Ascending aorta (tissue), 2 donors: ENCODE data around the gene APLP2. TPM values are rescaled to one million over a fixed set of nuclear protein-coding genes. Genes with fewer than 3 reads are reported as not detected.
"Not testable (repeated sequence)": the region's sequence is repeated elsewhere in the genome, so short reads cannot be mapped to it uniquely, and the experiment has no call there.

Experiments
- DNase-seq, 2 donors: peaks; one replicate each; pipeline ENCODE4 v3.0.0-alpha.2; 2019; ENCODE audit warnings: low spot score in 2 of 2
- H3K27ac ChIP-seq, 2 donors: fragments of 200-600 bp; sonication (generic); one replicate each; pipeline ENCODE4 v1.5.1; 2016 to 2017; ENCODE audit warnings: mild to moderate bottlenecking in 1 of 2
- H3K27me3 ChIP-seq: fragments of 200-600 bp; sonication (generic); one replicate; pipeline ENCODE4 v1.5.1; 2017
- H3K36me3 ChIP-seq, 2 donors: fragments of 200-600 bp; sonication (generic); one replicate each; pipeline ENCODE4 v1.5.1; 2016
- H3K4me1 ChIP-seq, 2 donors: fragments of 200-600 bp; sonication (generic); one replicate each; pipeline ENCODE4 v1.5.1; 2016 to 2017; ENCODE audit warnings: mild to moderate bottlenecking in 1 of 2
- H3K4me3 ChIP-seq, 2 donors: fragments of 200-600 bp; sonication (generic); one replicate each; pipeline ENCODE4 v1.5.1; 2016 to 2017; ENCODE audit warnings: mild to moderate bottlenecking in 1 of 2
- H3K9me3 ChIP-seq, 2 donors: fragments of 200-600 bp; sonication (generic); one replicate each; pipeline ENCODE4 v1.5.1; 2016
- CTCF ChIP-seq, 3 experiments: fragments of 200-600 bp in 2 of 3; fragments of 450-650 bp in 1 of 3; sonication (generic) in 2 of 3; IDR thresholded peaks; one replicate each; pipeline ENCODE4 v1.5.1; 2016 to 2019; ENCODE audit warnings: antibody characterized with exemption in 3 of 3, mild to moderate bottlenecking in 1 of 3, moderate library complexity in 1 of 3
- intact Hi-C: fragments of 100-400 bp; cut with DNase I; formaldehyde crosslinking; loops from one replicate; pipeline ENCODE4 v1.15.1; 2023
- total RNA-seq: library from RNA; depleted of rRNA; stranded (reverse); fragments of >200 nt; gene quantifications from one replicate; pipeline ENCODE4 v1.1.0, GENCODE V29; 2016

Gene APLP2
- total RNA-seq, 1 donor from 2014 or later = 216 TPM

- no peaks in the 10 kb centered on the region for H3K36me3 ChIP-seq
- no peak overlapping the region for H3K27ac ChIP-seq
- no peaks in the 10 kb centered on the region for H3K27me3 ChIP-seq
- H3K9me3 ChIP-seq = no peaks in the 10 kb centered on the region
- no peak for DNase-seq
- H3K4me1 ChIP-seq = no peaks in the 10 kb centered on the region
- intact Hi-C loops = no loop called here
- no peak overlapping the region for H3K4me3 ChIP-seq
- no peak for TF ChIP-seq CTCF (IDR thresholded peaks at IDR 0.05)
Measured at GRCh38 chr11:130170345-130170744, 100.7 kb downstream of the APLP2 start.

GRCh38 chr11:130171534-130171933 lies 101.8 kb downstream of the APLP2 start:
- H3K36me3 ChIP-seq = no peaks in the 10 kb centered on the region
- DNase-seq = no peak
- H3K9me3 ChIP-seq = no peaks in the 10 kb centered on the region
- no peak overlapping the region for H3K4me3 ChIP-seq
- H3K27ac ChIP-seq = no peak overlapping the region
- TF ChIP-seq CTCF (IDR thresholded peaks at IDR 0.05) = no peak
- intact Hi-C loops = no loop called here
- no peaks in the 10 kb centered on the region for H3K27me3 ChIP-seq
- no peaks in the 10 kb centered on the region for H3K4me1 ChIP-seq

GRCh38 chr11:130172001-130172400 lies 102.3 kb downstream of the APLP2 start:
- H3K36me3 ChIP-seq, H3K9me3 ChIP-seq, H3K27ac ChIP-seq, H3K4me1 ChIP-seq, intact Hi-C loops, H3K27me3 ChIP-seq, H3K4me3 ChIP-seq, DNase-seq: not testable (repeated sequence)

- Histone ChIP-seq H3K4me3 (no peak overlapping the region), H3K9me3 (no peaks in the 10 kb centered on the region)
- intact Hi-C loops = no loop called here
Measured at GRCh38 chr11:130174642-130175041, 104.9 kb downstream of the APLP2 start.

GRCh38 chr11:130175898-130176297 lies 106.2 kb downstream of the APLP2 start:
- no peaks in the 10 kb centered on the region for H3K27me3 ChIP-seq
- no peaks in the 10 kb centered on the region for H3K4me1 ChIP-seq
- DNase-seq = no peak
- TF ChIP-seq CTCF (IDR thresholded peaks at IDR 0.05) = no peak
- H3K9me3 ChIP-seq = no peaks in the 10 kb centered on the region
- H3K4me3 ChIP-seq = no peak overlapping the region
- no peaks in the 10 kb centered on the region for H3K36me3 ChIP-seq
- no peak overlapping the region for H3K27ac ChIP-seq
- intact Hi-C loops = no loop called here

More at GRCh38 chr11:130174642-130175041, 104.9 kb downstream of the APLP2 start:
- Histone ChIP-seq H3K27ac (no peak overlapping the region), H3K27me3 (no peaks in the 10 kb centered on the region), H3K36me3 (no peaks in the 10 kb centered on the region), H3K4me1 (no peaks in the 10 kb centered on the region)
- DNase-seq = no peak
- TF ChIP-seq CTCF (IDR thresholded peaks at IDR 0.05) = no peak

GRCh38 chr11:130177782-130178181 lies 108.1 kb downstream of the APLP2 start:
- no peaks in the 10 kb centered on the region for H3K27me3 ChIP-seq
- TF ChIP-seq CTCF (IDR thresholded peaks at IDR 0.05) = no peak
- no peak overlapping the region for H3K27ac ChIP-seq
- H3K4me1 ChIP-seq = no peaks in the 10 kb centered on the region
- H3K9me3 ChIP-seq = no peaks in the 10 kb centered on the region
- no peak overlapping the region for H3K4me3 ChIP-seq
- intact Hi-C loops = no loop called here
- H3K36me3 ChIP-seq = no peaks in the 10 kb centered on the region
- no peak for DNase-seq
